ENCODE data around the gene TSPAN9. TPM values are rescaled to one million over a fixed set of nuclear protein-coding genes. Genes with fewer than 3 reads are reported as not detected.

Gene TSPAN9
- total and polyA plus RNA-seq, 3 donors from 2014 or later, result 14.2 to 23.5 (median 19.8) TPM

DNA sequence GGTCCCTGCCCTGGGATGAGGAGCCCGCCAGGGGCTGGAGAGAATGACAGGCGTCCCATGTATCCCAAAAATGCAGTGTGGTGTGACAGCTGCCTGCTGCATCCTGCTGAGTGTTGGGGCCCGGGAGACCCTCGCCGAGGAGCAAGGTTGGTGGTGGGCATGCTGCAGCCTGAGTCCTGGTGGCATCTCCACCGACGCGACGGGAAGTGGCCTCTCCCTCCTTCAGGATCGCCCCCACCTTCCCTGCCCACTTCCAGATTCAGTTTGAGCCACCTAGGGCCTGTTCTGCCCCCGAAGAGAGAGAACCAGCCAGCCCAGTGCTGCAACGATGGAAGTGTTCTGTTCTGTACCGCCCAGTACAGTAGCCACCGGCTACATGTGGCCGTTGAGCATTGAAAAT lies 70.1 kb downstream of the TSPAN9 start:
- H3K36me3 ChIP-seq (ENCODE audit: low read depth, missing control alignments), result no peaks in the 10 kb centered on the region
- intact Hi-C loops (cut with DNase I; ENCODE audit: low total_unique reads), result no loop called here
- H3K4me3 ChIP-seq, result no peak overlapping the region
- H3K27me3 ChIP-seq, result no peaks in the 10 kb centered on the region
- no peaks in the 10 kb centered on the region for H3K9me3 ChIP-seq
- 91 to 95% methylated on average over 8 to 10 of the region's 15 CpGs for WGBS, 2 donors
- DNase-seq, result no peak
- no peak overlapping the region for H3K27ac ChIP-seq
- TF ChIP-seq POLR2A (IDR thresholded peaks at IDR 0.05), result no peak
- TF ChIP-seq, protein P1, sequence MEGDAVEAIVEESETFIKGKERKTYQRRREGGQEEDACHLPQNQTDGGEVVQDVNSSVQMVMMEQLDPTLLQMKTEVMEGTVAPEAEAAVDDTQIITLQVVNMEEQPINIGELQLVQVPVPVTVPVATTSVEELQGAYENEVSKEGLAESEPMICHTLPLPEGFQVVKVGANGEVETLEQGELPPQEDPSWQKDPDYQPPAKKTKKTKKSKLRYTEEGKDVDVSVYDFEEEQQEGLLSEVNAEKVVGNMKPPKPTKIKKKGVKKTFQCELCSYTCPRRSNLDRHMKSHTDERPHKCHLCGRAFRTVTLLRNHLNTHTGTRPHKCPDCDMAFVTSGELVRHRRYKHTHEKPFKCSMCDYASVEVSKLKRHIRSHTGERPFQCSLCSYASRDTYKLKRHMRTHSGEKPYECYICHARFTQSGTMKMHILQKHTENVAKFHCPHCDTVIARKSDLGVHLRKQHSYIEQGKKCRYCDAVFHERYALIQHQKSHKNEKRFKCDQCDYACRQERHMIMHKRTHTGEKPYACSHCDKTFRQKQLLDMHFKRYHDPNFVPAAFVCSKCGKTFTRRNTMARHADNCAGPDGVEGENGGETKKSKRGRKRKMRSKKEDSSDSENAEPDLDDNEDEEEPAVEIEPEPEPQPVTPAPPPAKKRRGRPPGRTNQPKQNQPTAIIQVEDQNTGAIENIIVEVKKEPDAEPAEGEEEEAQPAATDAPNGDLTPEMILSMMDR (IDR thresholded peaks at IDR 0.05), result no peak
- H3K4me1 ChIP-seq, result peaks cover 16% of the 10 kb centered on the region

DNA sequence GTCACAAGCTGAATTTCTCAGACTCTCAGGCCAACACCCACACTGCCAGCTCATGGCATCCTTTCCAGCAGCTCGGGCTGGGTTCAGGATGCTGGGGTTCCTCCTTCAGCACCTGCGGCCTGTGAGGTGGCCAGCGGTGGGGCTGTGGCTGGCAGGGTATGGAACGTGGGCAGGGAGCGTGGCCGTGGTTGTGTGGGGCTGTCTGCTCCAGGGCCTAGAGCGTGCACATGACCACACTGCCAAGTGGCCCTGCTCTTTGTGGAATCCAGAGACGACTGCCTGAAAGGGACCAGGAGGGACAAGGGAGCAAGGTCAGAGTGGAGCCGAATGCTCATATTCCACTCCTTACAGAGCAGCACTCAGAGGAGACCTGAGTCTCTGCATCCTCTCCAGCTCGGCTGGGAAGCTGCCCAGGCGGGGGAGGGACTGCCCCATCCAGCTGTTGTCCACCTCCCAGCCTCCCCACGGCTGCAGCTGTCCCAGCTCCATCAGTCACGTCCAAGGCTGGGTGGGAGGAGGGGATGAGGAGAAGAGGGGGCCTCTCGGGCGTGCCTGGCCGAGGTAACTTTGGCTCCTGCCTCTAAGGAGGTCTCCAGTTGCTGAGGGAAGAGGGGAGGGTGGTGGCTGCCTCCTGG lies 71.3 kb downstream of the TSPAN9 start:
- intact Hi-C loops (cut with DNase I; ENCODE audit: low total_unique reads), result no loop called here
- no peaks in the 10 kb centered on the region for H3K36me3 ChIP-seq (ENCODE audit: low read depth, missing control alignments)
- no peaks in the 10 kb centered on the region for H3K9me3 ChIP-seq
- H3K27ac ChIP-seq, result no peak overlapping the region
- 64 to 65% methylated on average over 9 to 16 of the region's 16 CpGs for WGBS, 2 donors
- H3K27me3 ChIP-seq, result no peaks in the 10 kb centered on the region
- DNase-seq, result peak; percentile 46
- TF ChIP-seq, protein P1 (IDR thresholded peaks at IDR 0.05), result no peak
- no peak for TF ChIP-seq POLR2A (IDR thresholded peaks at IDR 0.05)
- no peak overlapping the region for H3K4me3 ChIP-seq
- H3K4me1 ChIP-seq, result peaks cover 16% of the 10 kb centered on the region

DNA sequence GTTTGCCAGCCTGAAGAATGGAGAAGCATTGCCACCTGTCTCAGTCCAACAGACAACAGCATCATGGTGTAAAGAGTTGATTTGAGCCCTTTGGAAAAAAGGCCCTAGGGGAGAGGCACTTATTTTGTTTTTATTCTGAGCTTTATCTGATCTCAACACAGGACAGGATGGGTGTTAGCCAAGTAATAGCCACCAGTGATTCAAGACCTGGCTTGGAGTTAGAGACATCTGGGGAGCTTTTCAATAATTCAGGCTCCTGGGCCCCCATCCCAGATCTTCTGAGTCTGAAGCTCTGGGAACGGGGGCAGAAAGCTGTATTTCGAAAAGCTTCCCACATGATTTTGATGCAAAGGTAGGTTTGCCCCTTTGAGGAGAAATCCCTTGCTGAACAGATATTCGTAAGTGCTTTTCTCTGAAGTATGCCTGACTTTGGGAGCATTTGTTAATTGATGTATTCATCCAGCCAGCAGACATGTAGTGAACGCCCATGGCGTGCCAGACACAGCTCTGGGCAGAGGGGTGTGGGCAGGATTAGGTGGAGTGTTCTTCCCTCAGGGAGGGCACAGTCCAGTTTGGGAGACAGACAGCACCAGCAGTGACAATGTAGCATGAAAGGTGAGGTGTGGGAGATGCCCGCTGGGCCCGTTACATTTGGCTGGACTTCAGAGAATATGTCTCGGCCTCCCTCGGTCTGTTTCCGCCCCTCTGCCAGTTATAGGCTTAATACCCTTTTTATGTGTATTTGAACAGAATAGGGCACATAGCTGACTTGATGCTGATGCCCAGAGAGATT lies 72.5 kb downstream of the TSPAN9 start:
- no peak for DNase-seq
- TF ChIP-seq POLR2A (IDR thresholded peaks at IDR 0.05), result no peak
- TF ChIP-seq, protein P1 (IDR thresholded peaks at IDR 0.05), result no peak
- Histone ChIP-seq H3K9me3 (no peaks in the 10 kb centered on the region), H3K4me1 (peaks cover 16% of the 10 kb centered on the region), H3K36me3 (ENCODE audit: low read depth, missing control alignments) (no peaks in the 10 kb centered on the region), H3K4me3 (no peak overlapping the region), H3K27me3 (no peaks in the 10 kb centered on the region), H3K27ac (no peak overlapping the region)
- WGBS, 2 donors, result 79 to 83% methylated on average over 8 to 10 of the region's 10 CpGs
- intact Hi-C loops (cut with DNase I; ENCODE audit: low total_unique reads), result no loop called here

DNA sequence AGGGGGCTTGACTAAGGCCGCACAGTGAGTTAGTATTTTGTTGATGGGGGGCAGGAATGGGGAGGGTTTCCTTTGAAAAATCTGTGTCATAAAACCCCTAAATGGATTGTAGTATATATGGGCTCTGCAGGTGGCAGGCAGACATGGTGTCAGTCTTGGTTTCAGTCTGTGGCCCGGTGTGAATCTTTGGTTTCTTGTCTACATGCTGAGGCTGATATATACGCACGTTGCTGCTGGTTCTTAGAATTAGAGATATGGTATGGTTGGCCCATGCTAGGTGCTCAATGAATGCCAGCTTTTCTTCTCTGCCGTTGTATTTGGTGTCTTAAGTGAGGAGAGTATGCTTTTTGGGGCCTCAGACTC lies 73.1 kb downstream of the TSPAN9 start:
- Histone ChIP-seq H3K36me3 (ENCODE audit: low read depth, missing control alignments) (no peaks in the 10 kb centered on the region), H3K4me3 (no peak overlapping the region), H3K27ac (no peak overlapping the region), H3K27me3 (no peaks in the 10 kb centered on the region), H3K9me3 (no peaks in the 10 kb centered on the region), H3K4me1 (peaks cover 16% of the 10 kb centered on the region)
- 70 to 78% methylated on average over 5 of the region's 5 CpGs for WGBS, 2 donors
- no peak for DNase-seq
- intact Hi-C loops (cut with DNase I; ENCODE audit: low total_unique reads), result no loop called here
- TF ChIP-seq, protein P1 (IDR thresholded peaks at IDR 0.05), result no peak
- TF ChIP-seq POLR2A (IDR thresholded peaks at IDR 0.05), result no peak

Measured in testis (tissue), 3 donors.